ENCODE results near the gene FCHSD2. TPM values are rescaled to one million over a fixed set of nuclear protein-coding genes. Genes with fewer than 3 reads are reported as not detected.

Gene FCHSD2
- total and polyA plus RNA-seq, 2 of the 8 experiments (the other 6 are each of a cell fraction or from before 2014, with no cell fraction given), result 4.1 to 7.8 TPM

DNA sequence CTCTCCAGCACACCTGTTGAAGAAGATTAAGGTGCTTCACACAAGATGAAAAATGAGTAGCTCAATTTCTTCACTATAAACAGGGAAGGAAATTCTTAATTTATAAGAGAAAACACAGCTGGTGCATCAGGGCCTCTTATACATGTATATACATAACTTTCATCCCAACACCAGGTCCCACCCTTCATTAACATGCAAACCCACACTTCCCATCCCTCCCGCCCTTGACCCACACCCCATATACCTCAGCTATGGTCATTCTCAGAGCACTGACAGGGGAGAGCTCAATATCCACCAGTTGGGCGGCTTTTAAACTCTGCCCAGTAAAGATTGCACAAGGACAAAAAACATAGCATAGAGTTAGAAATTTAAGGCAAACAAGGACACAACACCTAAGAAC lies 242.1 kb downstream of the FCHSD2 start (continued):
- TF ChIP-seq SIX5 (IDR thresholded peaks at IDR 0.05; ENCODE audit: low read depth, low read length) (no peak), POLR2AphosphoS5 (IDR thresholded peaks at IDR 0.05; ENCODE audit: low read depth, low read length) (no peak)
